DOHH2 (cell line): Measurements from ENCODE around the gene TXNDC11.
A peak's percentile ranks its signal among the peaks of the same experiment; 100 is the strongest.

Experiments
- H3F3A ChIP-seq: fragments of 200-600 bp; sonication (generic), shearing (Covaris generic); 2 replicates; pipeline ENCODE4 v1.6.0; 2016; ENCODE audit warnings: antibody characterized with exemption, mild to moderate bottlenecking; ENCODE audit not compliant: control insufficient read depth, insufficient read depth
- H3K27ac ChIP-seq: fragments of 200-600 bp; sonication (generic); 2 replicates; pipeline ENCODE4 v1.5.1; 2014; ENCODE audit warnings: low read depth, mild to moderate bottlenecking, low read length, moderate library complexity
- H3K27me3 ChIP-seq: fragments of 200-600 bp; sonication (generic); 2 replicates; pipeline ENCODE4 v1.6.1; 2014; ENCODE audit warnings: mild to moderate bottlenecking, low read length, mixed read lengths; ENCODE audit not compliant: control insufficient read depth
- H3K36me3 ChIP-seq: fragments of 200-600 bp; sonication (generic); 2 replicates; pipeline ENCODE4 v1.6.1; 2014; ENCODE audit warnings: mild to moderate bottlenecking, low read length, moderate library complexity, mixed read lengths; ENCODE audit not compliant: control insufficient read depth
- H3K4me1 ChIP-seq: fragments of 200-600 bp; sonication (generic); 2 replicates; pipeline ENCODE4 v1.6.1; 2014; ENCODE audit warnings: mild to moderate bottlenecking, low read length, mixed read lengths; ENCODE audit not compliant: control insufficient read depth
- H3K4me2 ChIP-seq: fragments of 200-600 bp; sonication (generic); 2 replicates; pipeline ENCODE4 v1.6.0; 2014; ENCODE audit warnings: mild to moderate bottlenecking, low read length, moderate library complexity
- H3K4me3 ChIP-seq: fragments of 200-600 bp; sonication (generic); 2 replicates; pipeline ENCODE4 v1.5.1; 2014; ENCODE audit warnings: mild to moderate bottlenecking, low read length, mixed read lengths
- H3K79me2 ChIP-seq: fragments of 200-600 bp; sonication (generic); 2 replicates; pipeline ENCODE4 v1.6.1; 2014; ENCODE audit warnings: mild to moderate bottlenecking, low read length, mixed read lengths; ENCODE audit not compliant: control insufficient read depth
- H3K9me2 ChIP-seq: fragments of 200-600 bp; sonication (generic); replicated peaks from 2 replicates; pipeline ENCODE4 v1.6.1; 2014; ENCODE audit warnings: mild to moderate bottlenecking, low read length, mixed read lengths; ENCODE audit not compliant: control insufficient read depth
- H3K9me3 ChIP-seq: fragments of 200-600 bp; sonication (generic); 2 replicates; pipeline ENCODE4 v1.6.1; 2014; ENCODE audit warnings: antibody characterized with exemption, low read length, mixed read lengths; ENCODE audit not compliant: control insufficient read depth, insufficient read depth
- H4K20me1 ChIP-seq: fragments of 200-600 bp; sonication (generic); 2 replicates; pipeline ENCODE4 v1.6.0; 2014; ENCODE audit warnings: low read depth, mild to moderate bottlenecking, antibody characterized with exemption, low read length, moderate library complexity; ENCODE audit not compliant: control insufficient read depth, insufficient read depth
- EZH2phosphoT487 ChIP-seq: fragments of 200-600 bp; sonication (generic); IDR thresholded peaks from 2 replicates; pipeline ENCODE4 v1.6.1; 2017; ENCODE audit warnings: borderline replicate concordance, mild to moderate bottlenecking, antibody characterized with exemption, low read length, moderate library complexity, mixed read lengths
- TF ChIP-seq, protein P1 (sequence below): fragments of 200-600 bp; sonication (generic); IDR thresholded peaks from one replicate; pipeline ENCODE4 v1.5.1; 2014; ENCODE audit warnings: antibody characterized with exemption, mild to moderate bottlenecking, low read depth, low read length; ENCODE audit not compliant: poor library complexity, severe bottlenecking

TXNDC11 gene

DNA sequence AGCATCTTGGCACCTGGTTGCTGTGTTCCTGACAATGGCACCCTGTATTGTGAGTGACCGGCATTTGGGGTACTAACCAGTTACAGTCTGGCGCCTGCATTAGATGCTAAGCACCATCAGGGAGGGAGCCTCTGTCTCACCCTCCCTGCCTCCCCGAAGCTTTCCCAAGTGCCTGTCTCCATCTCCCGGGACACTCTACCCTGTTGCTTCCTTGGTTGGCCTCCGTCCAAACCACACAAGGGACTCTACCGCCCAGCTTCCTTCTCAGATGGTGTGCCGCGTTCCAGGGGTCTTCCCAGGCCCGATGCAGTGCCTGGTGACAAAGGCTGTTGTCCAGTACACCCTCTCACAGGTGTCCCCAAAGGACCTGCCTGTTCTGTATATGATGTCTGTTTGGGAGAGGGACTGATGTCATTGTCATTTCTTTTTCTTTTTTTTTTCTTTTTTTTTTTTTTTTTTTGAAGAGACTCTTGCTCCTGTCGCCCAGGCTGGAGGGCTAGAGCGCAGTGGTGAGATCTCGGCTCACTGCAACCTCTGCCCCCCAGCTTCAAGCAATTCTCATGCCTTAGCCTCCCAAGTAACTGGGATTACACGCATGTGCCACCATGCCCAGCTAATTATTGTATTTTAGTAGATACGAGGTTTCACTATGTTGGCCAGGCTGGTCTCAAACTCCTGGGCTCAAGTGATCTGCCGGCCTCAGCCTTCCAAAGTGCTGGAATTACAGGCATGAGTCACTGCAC lies 67.7 kb downstream of the TXNDC11 start:
- no peak overlapping the region for H3K4me3 ChIP-seq
- peaks cover 42% of the 10 kb centered on the region for H3K79me2 ChIP-seq
- H3K27ac ChIP-seq, result no peak overlapping the region
- H3K9me3 ChIP-seq, result no peaks in the 10 kb centered on the region
- TF ChIP-seq EZH2phosphoT487, result no peak
- TF ChIP-seq, protein P1, sequence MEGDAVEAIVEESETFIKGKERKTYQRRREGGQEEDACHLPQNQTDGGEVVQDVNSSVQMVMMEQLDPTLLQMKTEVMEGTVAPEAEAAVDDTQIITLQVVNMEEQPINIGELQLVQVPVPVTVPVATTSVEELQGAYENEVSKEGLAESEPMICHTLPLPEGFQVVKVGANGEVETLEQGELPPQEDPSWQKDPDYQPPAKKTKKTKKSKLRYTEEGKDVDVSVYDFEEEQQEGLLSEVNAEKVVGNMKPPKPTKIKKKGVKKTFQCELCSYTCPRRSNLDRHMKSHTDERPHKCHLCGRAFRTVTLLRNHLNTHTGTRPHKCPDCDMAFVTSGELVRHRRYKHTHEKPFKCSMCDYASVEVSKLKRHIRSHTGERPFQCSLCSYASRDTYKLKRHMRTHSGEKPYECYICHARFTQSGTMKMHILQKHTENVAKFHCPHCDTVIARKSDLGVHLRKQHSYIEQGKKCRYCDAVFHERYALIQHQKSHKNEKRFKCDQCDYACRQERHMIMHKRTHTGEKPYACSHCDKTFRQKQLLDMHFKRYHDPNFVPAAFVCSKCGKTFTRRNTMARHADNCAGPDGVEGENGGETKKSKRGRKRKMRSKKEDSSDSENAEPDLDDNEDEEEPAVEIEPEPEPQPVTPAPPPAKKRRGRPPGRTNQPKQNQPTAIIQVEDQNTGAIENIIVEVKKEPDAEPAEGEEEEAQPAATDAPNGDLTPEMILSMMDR, result no peak
- H3F3A ChIP-seq, result peaks cover 6% of the 10 kb centered on the region; the same call in 1 of the 2 replicates
- peaks cover 38% of the 10 kb centered on the region for H3K36me3 ChIP-seq
- H3K4me2 ChIP-seq, result no peak overlapping the region
- H4K20me1 ChIP-seq, result peaks cover 8% of the 10 kb centered on the region; the same call in 1 of the 2 replicates
- no peaks in the 10 kb centered on the region for H3K9me2 ChIP-seq
- H3K27me3 ChIP-seq, result no peaks in the 10 kb centered on the region
- peaks cover 92% of the 10 kb centered on the region for H3K4me1 ChIP-seq

DNA sequence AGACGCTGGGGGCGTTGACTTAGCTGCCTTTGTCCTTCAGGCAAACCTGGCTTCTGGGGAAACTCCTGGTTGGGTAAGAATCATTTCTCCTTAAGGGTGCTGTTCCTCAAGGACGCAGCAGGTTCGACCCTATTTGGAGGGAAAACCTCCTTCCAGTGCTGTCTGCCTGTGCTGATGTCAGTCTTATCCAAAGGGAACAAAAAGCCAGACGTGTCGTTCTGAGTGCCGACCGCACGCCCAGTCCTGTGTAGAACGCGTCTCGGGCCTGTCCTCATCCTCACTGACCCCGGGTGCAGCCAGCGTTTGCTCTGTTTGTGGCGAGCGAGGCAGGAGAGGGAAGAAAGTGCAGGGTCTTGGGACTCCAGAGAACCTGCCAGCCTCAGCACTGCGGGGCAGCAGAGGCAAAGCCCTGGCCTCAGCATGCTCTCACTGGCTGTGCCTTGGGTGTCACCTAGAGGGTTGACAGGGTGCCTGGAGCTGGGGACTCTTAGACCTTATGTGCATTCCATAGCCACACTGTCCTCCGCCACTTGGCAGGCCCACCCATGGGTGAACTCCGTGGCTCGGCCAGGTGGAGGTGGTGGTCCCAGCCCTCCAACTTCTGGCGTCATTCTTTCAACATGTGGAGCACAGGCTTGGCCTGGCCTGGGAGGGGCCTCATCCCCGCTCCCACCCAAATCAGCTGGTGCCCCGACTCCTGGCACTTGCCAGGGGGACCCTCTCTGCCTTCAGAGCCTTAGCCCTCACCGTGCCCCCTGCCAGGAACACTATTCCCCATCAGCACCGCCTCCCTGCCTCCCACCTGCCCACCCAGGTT lies 68.4 kb downstream of the TXNDC11 start:
- Histone ChIP-seq H3K9me2 (no peaks in the 10 kb centered on the region), H3K36me3 (peaks cover 30% of the 10 kb centered on the region), H3F3A (peaks cover 6% of the 10 kb centered on the region; the same call in 1 of the 2 replicates), H3K27ac (no peak overlapping the region), H4K20me1 (peaks cover 8% of the 10 kb centered on the region; the same call in 1 of the 2 replicates), H3K79me2 (peaks cover 44% of the 10 kb centered on the region), H3K9me3 (no peaks in the 10 kb centered on the region), H3K4me3 (no peak overlapping the region), H3K27me3 (peaks cover 7% of the 10 kb centered on the region), H3K4me1 (peaks cover 92% of the 10 kb centered on the region), H3K4me2 (no peak overlapping the region)
- TF ChIP-seq EZH2phosphoT487, result no peak
- TF ChIP-seq, protein P1, result no peak

DNA sequence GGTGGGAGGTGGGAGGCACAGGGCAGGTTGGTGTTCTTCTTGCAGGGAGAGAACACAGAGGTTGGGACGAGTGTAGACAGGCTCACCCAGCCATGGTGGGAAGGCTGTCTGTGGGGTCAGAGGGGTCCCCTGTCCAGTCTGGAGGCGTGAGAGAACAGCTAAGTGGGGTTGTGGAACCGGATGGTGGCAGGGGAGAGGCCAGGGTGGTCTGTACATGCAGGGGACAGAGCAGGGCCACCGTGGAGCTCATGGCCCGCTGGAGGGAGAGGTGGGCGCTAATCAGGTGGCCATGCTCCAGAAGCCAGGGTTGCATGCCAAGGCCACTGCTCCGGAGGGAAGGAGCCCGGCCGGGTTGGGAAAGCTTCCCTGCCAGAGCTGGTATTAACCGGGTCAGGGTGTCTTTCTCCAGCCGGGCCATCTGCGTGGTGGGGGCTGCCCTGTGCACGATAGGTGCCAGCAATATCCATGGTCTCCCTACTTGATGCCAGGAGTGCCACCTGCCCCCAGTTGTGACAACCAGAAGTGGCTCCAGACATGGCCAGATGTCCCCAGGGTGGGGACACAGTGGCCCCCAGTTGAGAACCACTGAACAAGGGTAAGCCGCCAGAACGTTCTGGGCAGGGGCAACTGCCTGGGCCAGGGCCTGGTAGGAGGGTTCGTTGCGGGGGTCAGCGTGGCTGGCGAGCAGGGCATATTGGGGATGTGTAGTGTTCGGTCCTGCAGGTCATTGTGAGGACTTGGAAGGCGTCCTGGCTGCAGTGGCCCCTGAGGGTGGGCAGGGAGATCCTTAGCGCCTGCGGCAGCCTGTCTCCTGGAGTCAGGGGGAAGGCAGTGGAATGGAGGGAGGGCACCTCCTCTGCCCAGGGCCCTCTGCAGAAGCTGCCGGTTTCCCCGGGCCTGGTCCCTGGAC lies 69.3 kb downstream of the TXNDC11 start:
- peak overlapping the region; percentile 35; the same call in 1 of the 2 replicates for H3K27ac ChIP-seq

More for the DNA sequence above, 69.3 kb downstream of the TXNDC11 start:
- Histone ChIP-seq H3K4me2 (peak overlapping the region; percentile 86), H4K20me1 (peaks cover 8% of the 10 kb centered on the region; the same call in 1 of the 2 replicates), H3K9me3 (no peaks in the 10 kb centered on the region), H3K9me2 (no peaks in the 10 kb centered on the region), H3K79me2 (peaks cover 50% of the 10 kb centered on the region), H3K4me1 (peaks cover 87% of the 10 kb centered on the region), H3K36me3 (peaks cover 21% of the 10 kb centered on the region), H3F3A (peaks cover 6% of the 10 kb centered on the region; the same call in 1 of the 2 replicates), H3K27me3 (peaks cover 11% of the 10 kb centered on the region), H3K4me3 (peak overlapping the region; percentile 62)
- no peak for TF ChIP-seq EZH2phosphoT487
- TF ChIP-seq, protein P1, result no peak
